ENCODE results near the gene CTAG1B. TPM values are rescaled to one million over a fixed set of nuclear protein-coding genes. Genes with fewer than 3 reads are reported as not detected.
"Not testable (repeated sequence)": the region's sequence is repeated elsewhere in the genome, so short reads cannot be mapped to it uniquely, and the experiment has no call there.

Gene CTAG1B
- total RNA-seq, 1 donor from 2014 or later: not detected

DNA sequence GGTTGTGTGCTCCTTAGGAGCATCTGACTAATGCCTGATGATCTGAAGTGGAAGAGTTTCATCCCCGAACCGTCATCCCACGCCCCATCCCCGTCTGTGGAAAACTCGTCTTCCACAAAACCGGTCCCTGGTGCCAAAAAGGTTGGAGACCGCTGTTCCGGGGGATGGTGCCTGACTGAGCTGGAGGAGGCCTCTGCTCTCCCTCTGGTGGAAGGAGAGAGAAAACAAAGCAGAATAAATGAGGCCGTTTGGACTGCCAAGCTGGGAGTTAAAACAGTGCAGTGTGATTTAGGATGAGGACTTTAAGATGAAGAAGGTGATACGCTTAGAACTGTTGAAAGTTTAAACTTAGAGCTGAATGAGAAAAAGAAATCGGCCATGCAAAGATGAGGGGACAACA lies 14.6 kb upstream of the CTAG1B start:
- ATAC-seq: peak; percentile 24
- intact Hi-C loops (cut with micrococcal nuclease); DNase-seq: not testable (repeated sequence)

DNA sequence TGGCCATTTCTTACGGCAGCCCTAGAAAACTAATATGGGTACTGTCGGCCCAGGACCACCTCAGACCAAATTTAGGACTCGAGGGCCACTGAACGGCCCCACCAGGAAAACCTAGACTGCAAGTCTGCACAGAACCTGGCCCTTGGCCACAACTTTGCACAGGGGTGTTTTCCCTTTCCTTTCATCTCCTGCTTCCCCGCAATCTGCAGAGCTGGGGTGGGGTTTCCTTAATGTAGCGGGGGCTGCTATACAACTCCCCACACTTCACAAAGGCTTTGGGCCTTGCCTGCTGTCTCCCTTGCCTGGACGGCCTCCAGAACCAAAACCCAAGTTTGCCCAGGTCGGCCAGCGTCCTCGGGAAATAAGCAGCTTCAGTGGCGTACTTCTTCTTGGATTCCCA lies 11.9 kb upstream of the CTAG1B start:
- ATAC-seq; intact Hi-C loops (cut with micrococcal nuclease); DNase-seq: not testable (repeated sequence)

DNA sequence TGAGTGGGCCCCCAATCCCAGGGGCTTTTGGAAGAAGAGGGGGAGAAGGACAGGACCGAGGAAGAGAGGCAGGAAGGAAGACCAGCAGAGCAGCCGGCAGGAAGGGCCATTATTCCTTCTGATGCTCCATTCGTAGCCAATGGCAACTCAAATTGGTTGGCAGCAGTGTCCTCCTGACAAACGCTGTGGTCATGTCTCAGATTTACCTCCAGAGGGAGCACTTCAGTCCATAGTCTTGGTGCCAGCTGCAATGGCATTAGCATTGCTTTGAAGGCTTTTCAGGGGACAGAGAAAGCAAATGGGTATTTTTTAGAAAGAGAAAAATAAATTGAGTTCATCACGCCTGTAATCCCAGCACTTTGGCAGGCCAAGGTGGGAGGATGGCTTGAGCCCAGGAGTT lies 9.9 kb upstream of the CTAG1B start:
- intact Hi-C loops (cut with micrococcal nuclease); DNase-seq: not testable (repeated sequence)
- ATAC-seq: peak; percentile 68

DNA sequence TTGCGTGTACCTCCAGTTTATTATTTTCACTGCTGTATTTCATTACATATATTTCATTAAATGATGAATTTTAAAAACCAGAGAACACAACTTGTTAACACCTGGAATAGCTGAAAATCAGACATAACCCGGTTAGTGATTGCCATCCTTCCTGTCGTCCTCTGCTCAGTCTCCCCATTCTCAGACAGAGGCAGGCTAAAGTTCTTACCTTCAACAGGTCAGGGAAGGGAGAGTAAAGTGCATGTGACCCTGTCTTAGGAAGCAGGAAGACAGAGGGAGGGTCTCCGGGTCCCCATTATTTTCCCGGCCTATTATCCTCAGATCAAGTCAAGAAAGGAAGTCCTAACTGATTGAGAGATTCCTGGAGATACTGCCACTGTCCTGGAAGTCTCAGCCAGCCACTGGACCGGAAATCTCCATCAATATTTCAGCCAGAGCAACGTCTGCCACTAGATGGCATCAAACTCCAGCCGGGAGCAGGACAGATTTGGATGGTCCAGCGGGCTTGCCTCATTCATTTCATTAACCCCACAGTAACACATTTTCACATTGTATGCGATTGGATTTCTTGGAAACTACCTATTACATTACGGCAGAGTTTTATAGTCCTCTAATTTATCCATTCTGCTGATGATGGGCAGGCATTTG lies 1.8 kb upstream of the CTAG1B start:
- DNase-seq; intact Hi-C loops (cut with micrococcal nuclease): not testable (repeated sequence)
- peak; percentile 68 for ATAC-seq

DNA sequence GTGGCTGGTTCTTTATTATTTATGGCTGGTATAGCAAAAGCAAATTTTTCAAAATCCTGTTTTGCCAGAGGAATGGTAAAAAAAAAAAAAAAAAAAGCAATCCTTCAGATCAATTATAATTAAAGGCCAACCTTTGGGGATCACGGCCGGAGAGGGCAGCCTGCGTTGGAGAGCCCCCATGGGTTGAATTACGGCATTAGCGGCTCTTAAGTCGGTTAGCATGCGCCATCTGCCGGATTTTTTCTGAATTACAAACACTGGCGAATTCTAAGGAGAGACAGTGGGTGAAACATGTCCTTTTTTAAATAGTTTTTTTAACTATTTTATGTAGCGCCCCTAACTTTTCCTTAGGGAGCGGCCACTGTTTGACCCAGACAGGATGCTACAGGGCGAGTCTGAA lies 5.5 kb downstream of the CTAG1B start:
- ATAC-seq; DNase-seq; intact Hi-C loops (cut with micrococcal nuclease): not testable (repeated sequence)

DNA sequence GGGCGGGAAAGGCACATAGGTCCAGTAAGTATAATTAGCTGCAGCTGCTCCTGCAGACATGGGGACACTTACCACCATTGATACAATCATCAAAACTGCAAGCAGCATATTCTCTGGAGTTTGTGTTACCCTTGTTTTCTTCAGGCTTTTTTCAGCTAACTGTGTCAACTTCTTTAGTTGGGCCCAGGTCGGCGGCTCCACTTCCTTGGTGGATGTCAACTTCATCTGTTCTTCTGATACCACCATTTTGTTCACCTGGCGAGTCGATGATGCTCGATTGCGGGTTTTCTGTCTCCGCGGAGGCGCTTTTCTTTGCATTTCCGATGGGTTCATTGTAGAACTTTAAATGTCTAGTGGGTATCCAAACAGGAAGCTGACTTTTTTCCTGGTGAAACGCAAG lies 7.9 kb downstream of the CTAG1B start:
- DNase-seq; ATAC-seq; intact Hi-C loops (cut with micrococcal nuclease): not testable (repeated sequence)

DNA sequence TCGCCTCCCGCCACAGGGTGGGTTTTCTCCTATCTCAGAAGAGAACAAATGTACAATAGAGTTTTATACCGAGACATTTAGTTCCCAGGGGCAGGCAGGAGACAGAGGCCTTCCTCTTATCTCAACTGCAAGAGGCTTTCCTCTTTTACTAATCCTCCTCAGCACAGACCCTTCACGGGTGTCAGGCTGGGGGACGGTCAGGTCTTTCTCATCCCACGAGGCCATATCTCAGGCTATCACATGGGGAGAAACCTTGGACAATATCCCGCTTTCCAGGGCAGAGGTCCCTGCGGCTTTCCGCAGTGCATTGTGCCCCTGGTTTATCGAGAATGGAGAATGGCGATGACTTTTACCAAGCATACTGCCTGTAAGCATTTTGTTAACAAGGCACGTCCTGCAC lies 10.3 kb downstream of the CTAG1B start:
- ATAC-seq; DNase-seq; intact Hi-C loops (cut with micrococcal nuclease): not testable (repeated sequence)

DNA sequence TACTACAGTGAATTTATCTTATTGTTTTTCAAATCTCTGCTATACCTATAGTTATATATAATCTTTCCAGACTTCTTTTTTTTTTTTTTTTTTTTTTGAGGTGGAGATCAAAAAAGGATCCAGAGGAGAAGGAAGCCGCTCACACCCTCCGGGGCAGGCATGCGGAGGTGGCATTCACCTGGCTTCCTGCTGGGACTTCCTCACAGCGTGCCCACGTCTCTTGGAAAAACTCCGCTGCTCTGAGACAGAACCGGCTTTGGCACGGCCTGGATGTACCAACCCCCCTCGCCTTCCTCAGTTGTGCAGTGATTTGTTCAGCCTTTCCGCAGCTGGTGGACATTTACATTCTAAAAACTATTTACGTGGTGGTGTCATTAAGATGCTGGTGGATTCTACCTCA lies 11.1 kb downstream of the CTAG1B start:
- ATAC-seq; DNase-seq; intact Hi-C loops (cut with micrococcal nuclease): not testable (repeated sequence)

DNA sequence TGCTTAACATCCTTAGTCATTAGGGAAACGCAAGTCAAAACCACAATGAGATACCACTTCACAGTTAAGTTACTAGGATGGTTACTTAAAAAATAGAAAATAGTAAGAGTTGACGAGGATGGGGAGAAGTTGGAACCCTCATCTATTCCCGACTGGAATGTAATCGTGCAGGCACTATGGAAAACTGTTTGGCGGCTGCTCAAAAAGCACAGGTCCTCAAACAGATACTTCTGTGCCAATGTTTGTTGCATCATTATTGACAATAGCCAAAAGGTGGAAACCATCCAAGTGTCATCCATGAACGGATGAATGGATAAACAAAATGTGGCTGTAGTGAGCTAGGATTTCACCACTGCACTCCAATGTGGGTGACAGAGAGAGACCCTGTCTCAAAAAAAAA lies 11.7 kb downstream of the CTAG1B start:
- intact Hi-C loops (cut with micrococcal nuclease): no loop called here
- DNase-seq (no peak), ATAC-seq (no peak)

DNA sequence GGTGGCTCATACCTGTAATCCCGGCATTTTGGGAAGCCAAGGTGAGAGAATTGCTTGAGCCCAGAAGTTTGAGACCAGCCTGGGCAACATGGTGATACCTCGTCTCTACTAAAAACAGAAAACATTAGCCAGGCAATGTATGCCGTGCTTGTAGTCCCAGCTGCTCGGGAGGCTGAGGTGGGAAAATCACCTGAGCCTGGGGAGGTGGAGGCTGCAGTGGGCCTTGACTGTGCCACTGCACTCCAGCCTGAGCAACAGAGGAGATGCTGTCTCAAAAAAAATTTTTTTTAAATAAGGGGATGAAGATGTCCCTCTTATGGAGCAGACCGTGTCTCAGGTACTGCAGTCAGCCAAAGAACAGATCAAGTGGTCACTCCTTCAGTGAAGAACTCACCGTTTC lies 13.5 kb downstream of the CTAG1B start:
- no peak for ATAC-seq
- no peak for DNase-seq
- intact Hi-C loops (cut with micrococcal nuclease): no loop called here

DNA sequence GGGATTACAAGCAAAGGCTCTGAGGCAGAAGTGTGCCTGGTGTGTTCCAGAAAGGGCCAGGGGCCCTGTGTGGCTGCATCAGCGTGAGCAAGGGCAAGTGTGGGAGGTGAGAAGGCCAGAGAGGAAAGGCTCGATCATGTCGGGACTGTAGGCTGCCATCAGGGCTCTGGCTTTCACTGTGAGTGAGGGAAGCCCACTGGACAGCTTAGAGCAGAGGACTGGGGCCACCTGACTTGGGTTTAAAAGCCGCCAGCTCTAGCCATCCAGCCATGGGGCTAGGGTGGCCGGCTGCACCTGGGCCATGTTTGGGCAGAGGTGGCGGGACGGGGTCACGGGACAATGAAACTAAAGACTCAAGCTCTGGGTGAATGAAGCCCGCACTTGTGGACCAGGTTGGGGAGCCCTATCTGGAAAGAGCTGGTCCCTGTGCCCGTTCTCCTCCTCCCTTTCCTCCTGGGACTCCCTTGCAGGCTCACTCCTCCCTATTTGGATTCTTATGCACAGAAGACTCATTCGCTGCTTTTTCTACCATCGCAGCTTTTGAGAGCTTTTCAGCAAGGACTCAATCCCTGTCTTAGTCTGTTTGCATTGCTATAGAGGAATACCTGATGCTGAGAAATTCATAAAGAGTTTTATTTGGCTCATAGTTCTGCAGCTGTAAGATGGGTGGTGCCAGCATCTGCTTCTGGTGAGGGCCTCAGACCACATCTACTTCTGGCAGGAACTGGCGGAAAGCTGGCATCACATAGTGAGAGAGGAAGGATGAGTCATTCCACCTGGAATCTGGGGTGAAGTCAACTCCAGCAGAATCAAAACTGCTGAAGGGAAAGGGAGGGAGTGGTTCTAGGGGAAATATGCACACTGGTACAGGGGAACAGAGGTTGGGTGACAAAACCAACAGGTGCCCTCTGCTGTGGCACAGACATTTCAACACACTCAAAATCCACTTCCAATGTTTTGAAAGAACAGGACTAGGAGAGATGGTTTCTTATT lies 15.3 kb downstream of the CTAG1B start:
- peak; percentile 58 for ATAC-seq
- no peak for DNase-seq
- intact Hi-C loops (cut with micrococcal nuclease): no loop called here

DNA sequence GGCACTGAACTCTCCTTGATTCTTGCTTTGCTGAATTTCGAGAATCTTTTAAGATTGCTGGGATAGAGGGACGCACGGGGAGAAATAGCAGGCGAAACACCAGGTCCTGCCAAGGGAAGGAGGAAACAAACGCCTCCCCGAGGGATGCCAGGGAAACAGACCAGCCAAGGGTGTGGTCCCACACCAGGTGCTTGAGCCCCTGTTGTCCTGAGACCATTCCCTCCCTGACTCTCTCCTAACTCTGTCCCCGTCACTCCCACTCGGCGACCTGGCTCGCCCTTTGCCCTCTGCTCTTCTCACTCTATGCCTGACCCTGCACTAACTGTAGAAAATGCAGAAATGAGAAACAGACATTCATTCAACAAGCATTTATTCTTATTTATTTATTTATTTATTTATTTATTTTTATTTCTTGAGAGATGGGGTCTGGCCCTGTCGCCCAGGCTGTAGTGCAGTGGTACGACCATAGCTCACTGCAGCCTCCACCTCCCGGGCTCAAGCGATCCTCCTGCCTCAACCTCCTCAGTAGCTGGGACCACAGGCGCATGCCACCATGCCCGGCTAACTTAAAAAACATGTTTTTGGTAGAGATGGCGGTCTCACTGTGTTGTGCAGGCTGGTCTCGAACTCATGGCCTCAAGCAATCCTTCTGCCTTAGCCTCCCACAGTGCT lies 16.2 kb downstream of the CTAG1B start:
- ATAC-seq (no peak), DNase-seq (no peak)
- intact Hi-C loops (cut with micrococcal nuclease): no loop called here

DNA sequence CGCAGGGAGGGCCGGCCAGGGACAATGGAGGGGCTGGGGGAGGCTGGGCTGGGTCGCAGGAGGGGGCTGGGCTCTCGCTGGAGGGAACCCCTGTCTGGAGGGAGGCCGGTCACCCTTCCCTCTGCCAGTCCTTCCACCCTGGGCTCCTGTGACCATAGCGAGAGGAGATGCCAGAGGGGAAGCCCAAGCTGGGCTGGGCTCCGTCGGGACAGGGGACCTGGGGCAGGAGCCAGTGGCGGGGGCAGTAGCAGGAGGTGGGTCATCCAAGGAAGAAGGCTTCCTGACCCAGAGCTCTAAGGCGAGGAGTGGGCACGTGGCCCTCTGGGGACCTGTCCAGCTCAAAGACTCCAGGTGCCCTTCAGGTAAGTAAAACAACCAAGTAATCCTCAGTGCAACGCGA lies 16.9 kb downstream of the CTAG1B start:
- intact Hi-C loops (cut with micrococcal nuclease): no loop called here
- no peak for ATAC-seq

DNA sequence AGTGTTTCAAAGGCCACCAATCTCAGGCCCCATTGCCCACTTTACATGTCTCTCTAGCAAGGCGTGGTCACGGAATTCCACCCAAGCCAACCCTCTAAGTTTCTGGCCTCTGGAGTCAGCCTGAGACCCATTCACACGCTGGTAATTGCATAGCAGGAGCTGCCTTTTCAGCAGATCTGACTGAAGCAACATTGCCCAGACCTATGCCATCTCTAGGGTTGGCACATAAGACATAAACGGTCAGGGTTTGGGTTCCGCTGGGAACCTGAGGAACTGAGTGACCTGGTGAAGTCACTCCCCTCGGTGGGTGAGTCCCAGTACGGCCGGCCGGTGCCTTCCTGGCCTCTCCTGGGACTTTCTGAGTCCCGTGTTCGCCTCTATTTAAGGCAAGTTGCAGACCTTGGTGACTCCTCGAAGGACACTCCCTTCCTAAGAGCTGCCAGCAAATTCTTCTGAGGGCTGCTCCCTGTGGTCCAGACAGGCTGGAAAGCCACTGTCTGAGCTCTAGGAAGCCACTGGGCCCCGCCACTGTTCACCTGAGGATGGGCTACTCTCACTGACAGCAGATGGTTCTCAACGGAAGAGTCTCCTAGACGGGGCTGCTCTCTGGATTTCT lies 18.2 kb downstream of the CTAG1B start:
- no peak for DNase-seq
- no peak for ATAC-seq
- intact Hi-C loops (cut with micrococcal nuclease): no loop called here

More for the DNA sequence above, 16.9 kb downstream of the CTAG1B start:
- no peak for DNase-seq

DNA sequence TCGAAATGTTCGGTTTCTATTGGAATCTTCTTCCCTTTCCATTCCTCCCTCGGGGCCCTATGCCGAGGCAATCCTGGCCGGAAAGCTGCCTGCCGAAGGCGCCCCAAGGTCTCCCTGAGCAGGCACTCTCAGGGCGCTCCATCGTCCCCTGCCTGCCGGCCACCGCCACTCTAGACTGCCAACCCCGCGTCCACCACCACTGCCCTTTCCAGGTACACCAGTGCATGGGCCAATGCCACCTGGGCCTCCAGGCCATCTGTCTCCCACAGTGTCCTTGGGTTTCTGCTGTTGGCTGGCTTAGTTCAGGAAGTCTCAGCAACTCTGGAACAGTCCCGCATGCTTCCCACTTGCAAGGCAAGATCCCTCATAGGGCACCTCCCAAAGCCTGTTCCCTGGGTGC lies 19.6 kb downstream of the CTAG1B start:
- no peak for ATAC-seq
- no peak for DNase-seq

DNA sequence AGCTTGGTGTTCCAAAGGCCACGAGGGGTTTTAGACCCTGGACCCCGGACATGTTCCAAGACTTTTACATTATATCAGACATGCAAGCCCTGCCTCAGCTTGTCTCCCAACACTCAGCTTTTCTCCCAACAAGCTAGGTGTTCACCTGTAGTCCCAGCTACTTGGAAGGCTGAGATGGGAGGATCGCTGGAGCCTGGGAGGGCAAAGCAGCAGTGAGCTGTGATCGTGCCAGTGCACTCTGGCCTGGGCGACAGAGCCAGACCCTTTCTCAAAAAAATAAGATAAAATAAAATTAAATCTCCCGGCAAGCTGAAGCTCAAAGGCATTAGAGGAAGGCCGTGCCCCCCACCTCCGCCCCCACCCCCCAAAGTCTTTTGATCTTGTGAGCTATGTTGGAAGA lies 20.4 kb downstream of the CTAG1B start:
- DNase-seq: no peak
- no peak for ATAC-seq
- intact Hi-C loops (cut with micrococcal nuclease): no loop called here

More for the DNA sequence above, 19.6 kb downstream of the CTAG1B start:
- intact Hi-C loops (cut with micrococcal nuclease): no loop called here

DNA sequence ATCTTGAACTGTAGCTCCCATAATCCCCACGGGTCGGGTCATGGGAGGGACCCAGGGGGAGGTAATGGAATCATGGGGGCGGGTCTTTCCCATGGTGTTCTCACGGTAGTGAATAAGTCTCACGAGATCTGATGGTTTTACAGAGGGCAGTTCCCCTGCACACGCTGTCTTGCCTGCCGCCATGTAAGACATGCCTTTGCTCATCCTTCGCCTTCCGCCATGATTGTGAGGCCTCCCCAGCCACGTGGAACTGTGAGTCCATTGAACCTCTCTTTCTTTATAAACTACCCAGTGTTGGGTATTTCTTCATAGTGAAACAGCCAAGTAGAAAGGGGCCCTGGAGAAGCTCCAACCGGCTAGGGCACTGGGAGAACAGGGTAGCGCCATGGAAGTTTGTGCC lies 21.9 kb downstream of the CTAG1B start:
- intact Hi-C loops (cut with micrococcal nuclease): no loop called here
- no peak for DNase-seq
- no peak for ATAC-seq

DNA sequence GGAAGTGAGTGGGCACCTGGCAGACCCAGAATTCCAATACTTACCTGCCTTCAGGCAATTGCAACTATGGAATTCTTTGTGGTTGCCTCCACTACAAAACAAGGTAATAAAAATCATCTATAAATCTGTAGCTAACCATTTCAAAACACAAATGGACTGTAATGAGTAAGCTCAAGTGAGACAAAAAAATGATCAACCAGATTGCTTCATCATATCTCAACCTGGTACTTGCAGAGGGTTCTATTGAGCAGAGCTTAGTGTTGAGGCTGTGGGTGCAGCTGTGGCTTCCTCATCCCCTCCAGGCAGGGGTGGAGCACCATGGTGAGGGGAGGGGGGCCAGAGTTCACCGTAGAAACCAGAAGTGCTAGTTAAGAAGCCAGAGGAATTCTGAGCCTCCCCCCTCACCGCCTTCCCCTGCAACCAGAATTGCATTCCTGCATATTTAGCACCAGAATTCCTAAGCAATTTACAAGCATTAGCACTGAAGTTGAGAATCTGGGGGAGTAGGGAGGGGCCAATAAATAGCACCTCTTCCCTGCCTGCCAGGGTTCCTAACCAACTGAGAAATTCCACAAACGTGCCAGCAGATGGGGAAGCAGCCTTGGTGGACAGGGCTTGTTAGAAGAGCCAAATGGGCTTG lies 22.7 kb downstream of the CTAG1B start:
- DNase-seq (no peak), ATAC-seq (no peak)
- intact Hi-C loops (cut with micrococcal nuclease): no loop called here
